Activated CD4-positive, alpha-beta T cell treated with anti-CD3 and anti-CD28 coated beads, Interleukin-2, amount 50 U/mL, for 48 hours (primary cell): ENCODE measurements around the gene PTPN21.

Experiments
- DNase-seq, 2 experiments: peaks; one replicate each; pipeline ENCODE4 v3.0.0-alpha.2; 2020

PTPN21 gene

DNA sequence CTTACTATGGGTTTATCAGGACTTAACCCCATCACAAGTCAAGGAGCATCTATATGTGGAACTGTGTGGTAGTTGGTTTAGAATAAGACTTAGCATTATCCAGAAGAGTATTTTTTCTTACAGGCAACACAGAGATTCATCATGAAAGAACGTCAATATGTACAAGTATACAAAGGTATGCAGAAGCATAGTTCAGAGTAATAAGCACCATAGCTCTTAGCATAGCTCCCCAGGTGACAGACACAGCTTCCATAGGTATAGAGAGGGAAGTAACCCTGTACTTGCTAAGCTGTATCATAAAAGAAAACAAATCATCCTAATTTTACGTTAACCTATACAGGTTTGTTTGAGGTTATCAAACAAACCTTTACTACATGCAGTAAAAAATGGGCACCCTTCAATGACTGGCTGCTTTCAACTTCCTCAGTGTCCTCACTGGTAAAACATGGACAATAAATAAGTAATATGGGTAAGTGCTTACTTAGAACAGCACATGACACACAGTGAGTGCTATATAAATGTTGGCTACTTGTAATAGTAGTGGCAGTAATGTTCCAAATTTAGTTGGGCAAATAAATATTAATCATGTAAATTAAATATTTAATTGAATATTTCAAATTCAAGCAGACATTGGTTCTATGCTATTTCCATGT lies 50.9 kb downstream of the PTPN21 start:
- DNase-seq: no peak

GRCh38 chr14:88502740-88503139 lies 52.1 kb downstream of the PTPN21 start:
- DNase-seq: no peak

DNA sequence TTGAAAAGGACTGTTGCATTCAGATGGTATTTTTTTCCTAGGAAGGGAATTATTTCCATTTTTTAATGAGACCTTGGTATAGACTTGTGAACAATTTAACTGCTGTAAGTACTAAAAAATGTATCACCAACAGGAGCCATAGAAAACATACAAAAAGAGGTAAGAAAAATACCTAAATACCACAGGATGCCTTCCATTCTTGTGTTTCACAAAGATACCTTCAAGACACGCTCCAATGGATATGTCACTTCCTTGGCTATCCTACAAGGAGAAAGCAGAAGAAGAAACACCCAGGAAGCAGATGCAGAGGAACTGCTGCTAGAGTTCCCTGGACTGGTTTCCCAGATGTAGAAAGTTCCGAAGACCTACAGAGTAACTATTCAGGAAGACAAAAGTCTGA lies 54.2 kb downstream of the PTPN21 start:
- DNase-seq: no peak

- no peak for DNase-seq
These were observed 55.6 kb downstream of the PTPN21 start for GRCh38 chr14:88499225-88499624.

- DNase-seq: no peak
These were observed 58.4 kb downstream of the PTPN21 start for GRCh38 chr14:88496414-88496813.

GRCh38 chr14:88493392-88494185 lies 61.2 kb downstream of the PTPN21 start:
- DNase-seq: no peak

DNA sequence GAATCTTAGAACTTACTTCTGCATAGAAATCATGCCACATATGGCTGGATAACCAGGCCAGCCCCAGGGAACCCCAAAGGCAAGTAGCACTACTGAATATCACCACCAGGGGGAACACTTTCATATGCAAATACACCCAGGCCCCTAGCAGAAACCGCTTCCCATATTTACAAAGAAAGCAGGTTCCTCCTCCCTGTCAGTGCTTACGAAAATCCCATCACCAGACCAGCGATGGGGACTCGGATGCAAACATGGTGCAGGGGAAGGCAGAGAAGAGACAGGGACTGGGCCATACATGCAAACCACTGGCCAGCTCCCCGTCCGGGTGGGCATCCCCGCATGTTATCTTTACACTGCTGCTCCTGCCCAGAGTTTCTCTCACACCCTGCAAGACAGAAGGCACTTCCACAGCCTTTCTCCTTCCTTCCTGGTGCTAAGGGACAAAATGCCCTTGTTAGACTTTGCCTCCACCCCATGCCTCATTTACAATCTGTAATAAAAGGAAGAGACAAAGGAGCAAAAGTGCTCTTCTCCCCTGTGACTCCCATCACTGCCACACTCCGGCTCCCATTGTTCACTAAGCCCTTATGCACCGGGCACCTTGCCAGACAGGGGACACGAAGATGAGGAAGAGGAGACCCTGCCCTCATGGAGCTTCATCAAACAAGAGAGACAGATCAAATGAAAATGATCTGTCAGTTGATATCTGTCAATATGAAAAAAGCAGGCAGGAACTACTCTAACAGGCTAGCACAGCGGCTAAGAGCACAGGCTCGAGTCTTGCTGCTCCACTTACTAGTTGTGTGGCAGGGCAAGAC lies 62.3 kb downstream of the PTPN21 start:
- peak; percentile 52 to 66 for DNase-seq

- DNase-seq: no peak
These were observed 64.6 kb downstream of the PTPN21 start for GRCh38 chr14:88490168-88490567.

DNA sequence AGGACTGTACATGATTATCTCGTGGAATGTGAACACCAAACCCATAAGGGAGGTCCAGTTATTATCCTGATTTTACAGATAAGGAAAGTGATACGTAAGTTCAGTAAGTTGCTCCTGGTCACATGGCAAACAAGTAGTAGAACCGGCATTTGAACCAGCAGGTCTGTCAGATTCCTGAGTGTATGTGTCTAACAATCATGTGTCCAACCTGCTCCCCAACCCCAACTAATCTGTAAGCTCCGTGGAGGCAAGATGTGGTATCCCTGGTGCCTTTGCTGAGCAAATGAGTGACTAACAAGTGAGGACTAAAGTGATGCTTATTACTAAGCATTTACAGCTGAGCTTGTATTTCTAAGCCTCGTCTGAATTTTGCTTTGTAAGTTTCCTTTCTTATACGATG lies 65.9 kb downstream of the PTPN21 start:
- no peak for DNase-seq

DNA sequence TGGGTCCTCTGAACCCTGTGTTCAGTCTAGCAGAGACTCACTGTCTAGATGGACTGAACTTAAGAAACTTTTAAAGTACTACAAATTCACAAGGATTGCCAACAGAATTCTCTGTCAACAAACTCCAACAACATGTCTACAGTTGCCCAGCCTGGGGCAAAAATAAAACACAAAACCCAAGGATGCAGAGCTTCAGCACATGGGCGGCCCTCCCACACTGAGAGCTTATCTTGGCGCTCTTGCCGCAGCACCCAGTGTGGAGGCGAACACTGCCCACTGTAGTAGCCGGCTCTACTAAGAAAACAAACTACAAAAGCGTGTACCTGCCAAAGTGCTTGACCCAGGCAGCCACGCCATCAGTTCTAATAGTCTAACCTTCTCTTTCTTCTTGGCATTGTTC lies 66.7 kb downstream of the PTPN21 start:
- DNase-seq: no peak

GRCh38 chr14:88482524-88482923 lies 72.3 kb downstream of the PTPN21 start:
- DNase-seq: no peak

DNA sequence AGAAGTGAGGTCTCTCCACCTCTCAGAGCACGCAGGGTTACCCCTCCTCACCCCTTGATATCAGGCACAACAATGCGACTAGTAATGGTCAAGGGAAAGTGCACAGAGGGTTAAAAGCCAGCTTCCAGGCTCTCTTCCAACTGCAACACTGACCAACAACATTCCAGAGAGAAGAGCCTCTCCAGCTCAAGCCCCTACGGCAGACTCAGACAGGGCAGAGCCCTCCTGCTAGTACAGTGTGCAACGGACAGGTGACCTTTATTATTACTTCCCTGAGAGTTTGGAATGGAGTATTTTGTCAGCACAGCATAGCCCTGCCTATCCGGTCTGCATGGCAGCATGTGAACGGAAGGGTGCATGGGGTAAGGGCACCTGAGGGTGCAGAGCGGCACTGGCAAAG lies 73.0 kb downstream of the PTPN21 start:
- no peak for DNase-seq

GRCh38 chr14:88481059-88481458 lies 73.7 kb downstream of the PTPN21 start:
- no peak for DNase-seq

- DNase-seq: no peak
These were observed 75.2 kb downstream of the PTPN21 start for GRCh38 chr14:88479574-88479987.

DNA sequence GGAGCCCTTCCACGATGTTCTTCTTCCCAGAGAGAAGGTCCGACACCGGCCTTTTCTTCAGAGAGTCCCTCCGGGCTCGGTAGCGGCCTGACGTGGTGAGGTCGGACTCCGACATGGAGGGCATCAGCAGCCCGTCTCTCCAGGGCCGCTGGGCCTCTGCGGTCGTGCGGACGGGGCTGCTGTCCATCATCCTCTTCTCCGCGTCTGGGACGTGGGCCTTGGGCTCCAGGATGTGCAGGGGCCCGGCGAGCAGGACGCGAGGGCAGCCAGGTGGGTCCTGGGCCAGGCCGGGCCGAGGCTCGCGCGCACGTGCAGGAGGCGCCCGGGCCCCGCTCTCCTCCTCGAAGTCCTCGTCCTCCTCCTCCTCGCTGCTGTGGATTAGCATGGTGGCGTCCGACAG lies 75.9 kb downstream of the PTPN21 start:
- no peak for DNase-seq

DNA sequence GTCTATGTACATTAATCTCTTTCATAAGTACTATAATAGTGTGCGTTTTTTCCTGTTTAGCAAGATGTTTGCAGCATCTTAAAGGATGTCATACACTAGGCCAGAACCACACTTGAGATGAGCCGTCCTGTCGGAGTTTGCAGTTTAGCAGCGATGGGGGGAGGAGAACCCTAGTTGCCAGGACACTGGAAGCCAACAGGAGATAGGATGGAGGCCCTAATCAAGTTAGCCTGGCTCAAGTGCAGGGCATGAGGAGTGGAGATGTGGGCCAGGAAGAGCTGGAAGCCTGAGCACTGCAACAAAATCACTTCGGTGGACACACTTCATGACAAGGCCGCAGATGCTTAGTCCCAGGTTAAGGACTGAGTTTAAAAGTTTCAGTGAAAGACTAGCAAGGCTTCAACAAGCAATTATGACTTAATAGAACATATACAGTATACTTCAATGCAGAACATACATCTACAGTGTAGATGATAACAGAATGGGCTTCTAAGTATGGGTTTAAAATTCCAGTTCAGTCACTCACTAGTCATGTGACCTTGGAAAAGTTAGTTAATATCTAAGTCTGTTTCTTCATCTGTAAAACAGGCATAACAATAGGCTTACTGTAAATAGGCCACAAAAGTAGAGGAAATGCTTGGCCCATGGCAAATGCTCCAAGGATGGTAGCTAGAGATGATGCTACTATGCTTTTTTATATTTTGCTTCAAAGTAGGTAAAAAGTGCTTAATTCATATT lies 77.1 kb downstream of the PTPN21 start:
- DNase-seq: no peak

- no peak for DNase-seq
These were observed 78.0 kb downstream of the PTPN21 start for GRCh38 chr14:88476825-88477224.

DNA sequence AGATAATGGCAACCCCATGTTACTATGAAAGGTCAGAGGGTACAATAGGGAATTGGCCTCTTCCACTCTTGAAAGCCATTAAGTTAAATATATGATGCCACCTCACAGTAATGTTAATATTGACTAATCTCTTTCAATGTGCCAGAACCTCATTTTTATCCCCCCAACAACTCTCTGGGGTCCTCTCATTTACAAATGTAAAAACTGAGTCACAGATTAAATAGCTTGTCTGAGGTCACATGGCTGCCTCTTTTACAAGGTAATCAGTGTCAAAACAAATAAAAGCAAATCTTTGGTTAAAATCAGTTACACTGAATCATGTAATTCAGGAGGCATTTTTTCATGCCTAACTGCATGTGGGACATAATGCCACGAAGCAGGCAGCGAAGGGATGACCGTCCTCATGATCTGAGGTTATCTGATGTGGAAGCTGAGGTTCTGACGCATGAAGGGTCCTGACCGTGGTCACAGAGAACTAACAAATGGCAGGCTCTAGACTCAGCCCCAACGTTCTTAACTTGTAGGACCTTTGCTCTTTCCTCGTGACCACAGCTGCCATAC lies 78.5 kb downstream of the PTPN21 start:
- no peak for DNase-seq

- no peak for DNase-seq
These were observed 81.0 kb downstream of the PTPN21 start for GRCh38 chr14:88473791-88474190.

- DNase-seq: no peak
These were observed 84.0 kb downstream of the PTPN21 start for GRCh38 chr14:88470542-88471440.

- no peak for DNase-seq
These were observed 86.4 kb downstream of the PTPN21 start for GRCh38 chr14:88468406-88468805.

GRCh38 chr14:88463318-88463717 lies 91.5 kb downstream of the PTPN21 start:
- no peak for DNase-seq
